HFFc6 (cell line): ENCODE measurements around the gene DNAH6. TPM values are rescaled to one million over a fixed set of nuclear protein-coding genes. Genes with fewer than 3 reads are reported as not detected.
A peak's percentile ranks its signal among the peaks of the same experiment; 100 is the strongest.

Experiments
- DNase-seq: peaks from one replicate; pipeline ENCODE4 v3.0.0-alpha.2; 2018
- H3K27ac Mint-ChIP-seq: 2 replicates; pipeline ENCODE4 v1.8.0; 2020; ENCODE audit warnings: mild to moderate bottlenecking, mixed read lengths
- H3K27me3 Mint-ChIP-seq: 2 replicates; pipeline ENCODE4 v1.8.0; 2021; ENCODE audit warnings: mild to moderate bottlenecking, moderate library complexity, mixed read lengths; ENCODE audit not compliant: insufficient read depth
- H3K36me3 Mint-ChIP-seq: 2 replicates; pipeline ENCODE4 v1.8.0; 2021; ENCODE audit warnings: low read depth, mixed read lengths
- H3K4me1 Mint-ChIP-seq: 2 replicates; pipeline ENCODE4 v1.8.0; 2020; ENCODE audit warnings: low read depth, mixed read lengths
- H3K4me3 Mint-ChIP-seq: 2 replicates; pipeline ENCODE4 v1.8.0; 2020; ENCODE audit warnings: mild to moderate bottlenecking, moderate library complexity, mixed read lengths
- H3K9me3 Mint-ChIP-seq: 2 replicates; pipeline ENCODE4 v1.8.0; 2020; ENCODE audit warnings: mild to moderate bottlenecking, mixed read lengths
- CTCF ChIP-seq: fragments of 200-600 bp; sonication (generic); IDR thresholded peaks from 2 replicates; pipeline ENCODE4 v1.5.0; 2021; ENCODE audit warnings: antibody characterized with exemption, mild to moderate bottlenecking
- total RNA-seq, 6 experiments: library from RNA; stranded (reverse); fragmentation: NEBNext Ultra II Directional; extraction: Animal tissue kit (Norgen Biotek cat#: 25700); gene quantifications; 2 replicates in 1 of 6; 3 replicates in 5 of 6; pipeline ENCODE4 v1.2.3, GENCODE V29; 2021

DNAH6 gene
- total RNA-seq, 6 experiments from 2014 or later: 0.05 to 0.46 (median 0.05) TPM; not detected in 1

DNA sequence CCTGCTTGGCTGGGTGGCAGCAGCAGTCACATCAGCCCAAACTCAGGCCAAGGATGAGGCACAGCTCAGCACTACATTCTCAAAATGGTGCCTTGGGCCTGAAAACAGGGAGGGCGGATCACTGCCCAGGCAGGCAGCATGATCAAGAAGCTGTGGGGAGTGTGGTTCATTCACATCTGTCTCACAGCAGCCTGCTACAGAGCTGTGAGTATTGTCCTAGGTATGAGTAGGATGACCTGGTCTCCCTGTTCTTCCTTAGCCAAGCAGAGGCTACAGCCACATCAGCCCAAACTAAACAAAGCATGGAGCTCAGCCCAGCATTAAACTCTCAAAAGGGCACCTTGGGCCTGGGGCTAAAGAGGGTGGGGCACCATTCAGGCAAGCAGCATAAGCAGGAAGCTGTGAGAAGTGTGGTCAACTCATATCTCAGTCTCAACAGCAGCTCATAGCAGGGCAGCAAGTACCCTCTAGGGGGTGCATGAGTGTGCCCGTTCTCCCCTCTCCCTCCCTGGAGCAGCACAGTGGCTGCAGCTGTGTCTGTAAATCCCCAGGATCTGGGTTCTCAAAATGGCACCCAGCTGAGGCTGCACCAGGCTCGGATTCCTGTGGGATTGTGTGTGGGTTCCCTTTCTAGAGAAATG lies 225.0 kb downstream of the DNAH6 start:
- H3K27me3 Mint-ChIP-seq: peaks cover 17% of the 10 kb centered on the region

DNA sequence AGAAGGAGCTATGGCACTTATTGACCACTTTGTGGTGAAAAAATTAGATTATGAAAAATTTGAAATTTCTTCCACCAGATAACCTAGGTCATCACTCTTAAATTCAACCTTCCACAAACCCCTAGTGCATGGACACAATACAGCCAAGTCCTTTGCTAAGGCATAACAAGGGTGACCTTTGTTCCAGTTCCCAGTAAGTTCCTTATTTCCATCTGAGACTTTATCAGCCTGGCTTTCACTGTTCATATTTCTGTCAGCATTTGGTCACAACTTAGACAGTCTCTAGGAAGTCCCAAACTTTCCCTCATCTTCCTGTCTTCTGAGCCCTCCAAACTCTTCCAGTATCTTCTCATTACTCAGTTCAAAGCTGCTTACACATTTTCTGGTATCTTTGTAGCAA lies 232.0 kb downstream of the DNAH6 start:
- Mint-ChIP-seq H3K9me3 (no peaks in the 10 kb centered on the region), H3K4me3 (no peak overlapping the region), H3K27ac (no peak overlapping the region), H3K27me3 (peaks cover 9% of the 10 kb centered on the region), H3K36me3 (no peaks in the 10 kb centered on the region), H3K4me1 (0 out of 2 replicates have a peak, but pooled peaks cover 5% of the 10 kb centered on the region)
- DNase-seq: no peak
- TF ChIP-seq CTCF: no peak

More for the DNA sequence above, 225.0 kb downstream of the DNAH6 start:
- Mint-ChIP-seq H3K4me1 (peaks cover 18% of the 10 kb centered on the region), H3K27ac (no peak overlapping the region), H3K9me3 (peaks cover 7% of the 10 kb centered on the region), H3K4me3 (no peak overlapping the region), H3K36me3 (peaks cover 13% of the 10 kb centered on the region; the same call in 1 of the 2 replicates)
- DNase-seq: peak; percentile 38
- peak; percentile 56 for TF ChIP-seq CTCF

GRCh38 chr2:84749442-84749841 lies 233.1 kb downstream of the DNAH6 start:
- Mint-ChIP-seq H3K36me3 (no peaks in the 10 kb centered on the region), H3K27ac (no peak overlapping the region), H3K4me3 (no peak overlapping the region), H3K9me3 (no peaks in the 10 kb centered on the region), H3K27me3 (peaks cover 8% of the 10 kb centered on the region), H3K4me1 (0 out of 2 replicates have a peak, but pooled peaks cover 5% of the 10 kb centered on the region)
- no peak for TF ChIP-seq CTCF
- DNase-seq: no peak

- Mint-ChIP-seq H3K4me1 (no peaks in the 10 kb centered on the region), H3K36me3 (no peaks in the 10 kb centered on the region), H3K4me3 (no peak overlapping the region), H3K27ac (no peak overlapping the region), H3K27me3 (peaks cover 3% of the 10 kb centered on the region), H3K9me3 (no peaks in the 10 kb centered on the region)
- DNase-seq: no peak
- TF ChIP-seq CTCF: no peak
Observed at GRCh38 chr2:84755096-84755495, 238.8 kb downstream of the DNAH6 start.

DNA sequence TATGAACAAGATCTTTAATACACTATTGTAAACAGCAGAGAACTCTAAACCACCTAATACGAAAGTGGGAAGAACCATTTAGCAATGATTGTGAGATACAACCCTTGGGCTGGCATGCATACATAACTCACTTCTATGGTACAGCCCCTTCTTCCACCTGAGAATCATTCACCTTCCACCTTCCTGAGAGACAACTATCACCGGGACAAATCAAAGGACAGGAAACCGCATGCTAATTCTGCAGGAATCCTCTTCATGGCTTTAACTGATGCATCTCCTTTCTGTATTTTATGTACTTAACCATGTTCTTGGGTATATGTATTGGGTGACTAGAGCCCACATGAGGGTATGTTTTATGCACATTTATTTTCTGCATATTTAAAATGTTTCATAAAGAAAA lies 241.3 kb downstream of the DNAH6 start:
- Mint-ChIP-seq H3K27ac (no peak overlapping the region), H3K4me3 (no peak overlapping the region), H3K4me1 (no peaks in the 10 kb centered on the region), H3K9me3 (no peaks in the 10 kb centered on the region), H3K36me3 (no peaks in the 10 kb centered on the region), H3K27me3 (peaks cover 4% of the 10 kb centered on the region)
- TF ChIP-seq CTCF: no peak
- DNase-seq: no peak
